ENCODE data around the gene E2F3.
"Not testable (repeated sequence)": the region's sequence is repeated elsewhere in the genome, so short reads cannot be mapped to it uniquely, and the experiment has no call there.

E2F3 gene

DNA sequence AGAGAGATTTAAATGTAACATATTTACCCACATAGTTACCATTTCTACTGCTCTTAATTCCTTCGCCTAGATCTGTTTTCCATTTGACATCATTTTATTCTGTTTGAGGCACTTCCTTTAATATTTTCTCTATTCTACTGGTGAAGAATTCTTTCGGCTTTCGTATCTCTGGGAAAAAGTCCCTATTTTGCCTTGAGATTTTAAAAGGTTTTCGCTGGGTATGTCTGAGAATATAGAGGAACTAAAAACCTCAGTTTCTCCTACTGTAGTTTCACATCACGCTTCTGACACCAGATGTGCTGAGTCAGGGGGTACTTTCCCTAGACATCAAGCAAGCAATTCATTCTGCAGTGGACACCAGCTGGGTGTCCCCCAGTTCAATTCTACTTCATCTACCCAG lies 61.7 kb downstream of the E2F3 start:
- CTCF ChIA-PET = no interaction called here
- POLR2A ChIA-PET = no interaction called here
- no peak for DNase-seq (ENCODE audit: low read depth, low spot score)

DNA sequence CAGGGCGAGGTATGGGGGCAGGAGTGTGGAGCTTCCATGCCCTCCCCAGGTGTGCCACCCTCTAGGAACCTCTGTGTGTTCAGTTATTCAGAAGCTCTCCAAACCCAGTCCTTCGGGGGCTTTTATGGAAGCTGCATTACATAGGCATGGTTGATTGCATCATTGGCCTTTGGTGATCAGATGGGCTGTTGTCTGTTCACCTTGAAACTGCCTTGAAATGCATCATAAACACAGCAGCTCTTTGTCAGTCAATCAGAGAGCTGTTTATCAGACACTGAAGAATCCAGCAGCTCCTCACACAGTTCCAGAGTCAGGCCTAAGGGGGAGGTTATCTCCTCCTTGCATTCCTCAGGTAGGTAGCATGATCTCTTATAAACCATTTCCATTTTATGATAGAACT lies 62.4 kb downstream of the E2F3 start:
- ChIA-PET POLR2A (interaction anchor here (0.6 kb wide), 1 partner anchor 11 kb away, joined by 3 read pairs; no protein-coding TSS in a partner anchor), CTCF (no interaction called here)
- H3K4me3 ChIP-seq (ENCODE audit: low read depth, low read length) = no peak overlapping the region
- TF ChIP-seq CTCF (IDR thresholded peaks at IDR 0.05; ENCODE audit: insufficient read depth, low read length, missing control alignments) = no peak
- DNase-seq (ENCODE audit: low read depth, low spot score) = no peak

More for the DNA sequence above, 61.7 kb downstream of the E2F3 start:
- H3K4me3 ChIP-seq (ENCODE audit: low read depth, low read length) = no peak overlapping the region
- no peak for TF ChIP-seq CTCF (IDR thresholded peaks at IDR 0.05; ENCODE audit: insufficient read depth, low read length, missing control alignments)

GRCh38 chr6:20464847-20465246 lies 63.2 kb downstream of the E2F3 start:
- no peak for DNase-seq (ENCODE audit: low read depth, low spot score)
- no peak for TF ChIP-seq CTCF (IDR thresholded peaks at IDR 0.05; ENCODE audit: insufficient read depth, low read length, missing control alignments)
- ChIA-PET CTCF (no interaction called here), POLR2A (no interaction called here)
- no peak overlapping the region for H3K4me3 ChIP-seq (ENCODE audit: low read depth, low read length)

DNA sequence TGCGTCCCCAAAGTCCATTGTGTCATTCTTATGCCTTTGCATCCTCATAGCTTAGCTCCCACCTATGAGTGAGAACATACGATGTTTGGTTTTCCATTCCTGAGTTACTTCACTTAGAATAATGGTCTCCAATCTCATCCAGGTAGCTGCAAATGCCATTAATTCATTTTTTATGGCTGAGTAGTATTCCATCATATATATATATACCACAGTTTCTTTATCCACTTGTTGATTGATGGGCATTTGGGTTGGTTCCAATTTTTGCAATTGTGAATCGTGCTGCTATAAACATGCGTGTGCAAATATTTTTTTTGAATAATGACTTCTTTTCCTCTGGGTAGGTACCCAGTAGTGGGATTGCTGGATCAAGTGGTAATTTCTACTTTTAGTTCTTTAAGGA lies 63.9 kb downstream of the E2F3 start:
- CTCF ChIA-PET = not testable (repeated sequence)

DNA sequence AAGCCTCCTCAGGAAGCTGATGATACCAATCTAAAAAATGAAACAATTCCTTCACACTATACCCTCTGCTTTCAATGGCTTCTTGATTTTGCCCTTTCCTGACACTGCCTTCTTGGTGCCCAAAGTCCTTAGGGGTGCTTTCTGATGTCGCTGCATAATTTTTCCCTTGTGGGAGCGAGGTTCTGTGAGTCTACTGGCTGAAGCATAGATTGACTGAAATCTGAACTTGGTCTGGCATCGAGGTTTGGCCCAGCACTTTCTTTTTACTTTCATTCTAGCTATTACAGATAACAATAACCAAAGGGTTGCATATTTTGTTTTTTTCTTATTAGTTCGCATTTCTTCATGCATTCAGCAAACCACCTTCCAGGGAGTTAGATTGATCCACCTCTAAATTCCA lies 65.8 kb downstream of the E2F3 start:
- TF ChIP-seq CTCF (IDR thresholded peaks at IDR 0.05; ENCODE audit: insufficient read depth, low read length, missing control alignments) = no peak

More for the DNA sequence above, 63.9 kb downstream of the E2F3 start:
- POLR2A ChIA-PET; H3K4me3 ChIP-seq (ENCODE audit: low read depth, low read length); DNase-seq (ENCODE audit: low read depth, low spot score): not testable (repeated sequence)

DNA sequence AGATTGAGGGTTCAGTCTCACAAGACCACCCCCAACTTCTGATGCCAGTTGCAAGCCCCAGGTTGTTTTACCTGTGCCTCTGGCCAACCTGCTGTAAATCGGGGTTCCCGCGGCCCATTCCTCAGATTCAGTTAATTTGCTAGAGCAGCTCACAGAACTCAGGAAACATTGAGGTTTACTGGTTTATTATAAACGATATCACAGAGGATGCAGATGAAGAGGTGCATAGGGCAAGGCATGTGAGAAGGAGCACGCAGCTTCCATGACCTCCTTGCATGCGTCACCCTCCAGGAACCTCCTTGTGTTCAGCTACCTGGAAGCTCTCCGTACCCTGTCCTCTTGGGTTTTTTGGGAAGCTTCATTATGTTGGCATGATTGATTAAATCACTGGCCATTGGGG lies 66.5 kb downstream of the E2F3 start:
- no peak for TF ChIP-seq CTCF (IDR thresholded peaks at IDR 0.05; ENCODE audit: insufficient read depth, low read length, missing control alignments)
- DNase-seq (ENCODE audit: low read depth, low spot score) = no peak
- H3K4me3 ChIP-seq (ENCODE audit: low read depth, low read length) = no peak overlapping the region
- CTCF ChIA-PET = interaction anchor here (0.9 to 1.3 kb wide), 2 partner anchors 16 to 60 kb away, joined by 3 to 4 read pairs; no protein-coding TSS in a partner anchor
- POLR2A ChIA-PET = no interaction called here

More for the DNA sequence above, 65.8 kb downstream of the E2F3 start:
- POLR2A ChIA-PET = no interaction called here
- CTCF ChIA-PET = no interaction called here
- no peak for DNase-seq (ENCODE audit: low read depth, low spot score)
- no peak overlapping the region for H3K4me3 ChIP-seq (ENCODE audit: low read depth, low read length)

- ChIA-PET POLR2A (no interaction called here), CTCF (interaction anchor here (0.6 kb wide), 1 partner anchor 1802 kb away, joined by 4 read pairs; no protein-coding TSS in a partner anchor)
- no peak for TF ChIP-seq CTCF (IDR thresholded peaks at IDR 0.05; ENCODE audit: insufficient read depth, low read length, missing control alignments)
These were observed 71.1 kb downstream of the E2F3 start for GRCh38 chr6:20472748-20473147.

More at GRCh38 chr6:20472748-20473147, 71.1 kb downstream of the E2F3 start:
- DNase-seq (ENCODE audit: low read depth, low spot score) = no peak
- no peak overlapping the region for H3K4me3 ChIP-seq (ENCODE audit: low read depth, low read length)

Data from AG04449 (cell line).